Ascending aorta (tissue), 2 donors: Measurements from ENCODE around the gene CKM. TPM values are rescaled to one million over a fixed set of nuclear protein-coding genes. Genes with fewer than 3 reads are reported as not detected.

Experiments
- DNase-seq, 2 donors: peaks; one replicate each; pipeline ENCODE4 v3.0.0-alpha.2; 2019; ENCODE audit warnings: low spot score in 2 of 2
- H3K27ac ChIP-seq, 2 donors: fragments of 200-600 bp; sonication (generic); one replicate each; pipeline ENCODE4 v1.5.1; 2016 to 2017; ENCODE audit warnings: mild to moderate bottlenecking in 1 of 2
- H3K27me3 ChIP-seq: fragments of 200-600 bp; sonication (generic); one replicate; pipeline ENCODE4 v1.5.1; 2017
- H3K36me3 ChIP-seq, 2 donors: fragments of 200-600 bp; sonication (generic); one replicate each; pipeline ENCODE4 v1.5.1; 2016
- H3K4me1 ChIP-seq, 2 donors: fragments of 200-600 bp; sonication (generic); one replicate each; pipeline ENCODE4 v1.5.1; 2016 to 2017; ENCODE audit warnings: mild to moderate bottlenecking in 1 of 2
- H3K4me3 ChIP-seq, 2 donors: fragments of 200-600 bp; sonication (generic); one replicate each; pipeline ENCODE4 v1.5.1; 2016 to 2017; ENCODE audit warnings: mild to moderate bottlenecking in 1 of 2
- H3K9me3 ChIP-seq, 2 donors: fragments of 200-600 bp; sonication (generic); one replicate each; pipeline ENCODE4 v1.5.1; 2016
- intact Hi-C: fragments of 100-400 bp; cut with DNase I; formaldehyde crosslinking; loops from one replicate; pipeline ENCODE4 v1.15.1; 2023
- total RNA-seq: library from RNA; depleted of rRNA; stranded (reverse); fragments of >200 nt; gene quantifications from one replicate; pipeline ENCODE4 v1.1.0, GENCODE V29; 2016
- TF ChIP-seq, protein P1 (sequence below), 3 experiments: fragments of 200-600 bp in 2 of 3; fragments of 450-650 bp in 1 of 3; sonication (generic) in 2 of 3; IDR thresholded peaks; one replicate each; pipeline ENCODE4 v1.5.1; 2016 to 2019; ENCODE audit warnings: antibody characterized with exemption in 3 of 3, mild to moderate bottlenecking in 1 of 3, moderate library complexity in 1 of 3

CKM gene
- total RNA-seq, 1 donor from 2014 or later, result not detected

DNA sequence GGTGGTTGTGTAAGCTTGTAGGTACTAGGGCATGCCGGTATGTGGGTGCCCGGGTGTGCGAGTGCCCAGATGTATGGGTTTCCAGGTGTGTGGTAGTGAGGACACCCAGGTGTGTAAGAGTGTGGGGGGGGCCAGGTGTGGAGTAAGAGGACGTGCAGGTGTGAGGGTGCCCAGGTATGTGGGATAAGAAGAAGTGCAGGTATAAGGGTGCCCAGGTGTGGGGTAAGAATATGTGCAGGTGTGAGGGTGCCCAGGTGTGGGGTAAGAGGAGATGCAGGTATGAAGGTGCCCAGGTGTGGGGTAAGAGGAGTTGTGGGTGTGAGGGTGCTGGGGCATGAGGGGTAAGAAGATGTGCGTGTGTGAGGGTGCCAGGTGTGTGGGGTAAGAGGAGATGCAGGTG lies 57.3 kb downstream of the CKM start:
- DNase-seq, result no peak
- H3K4me3 ChIP-seq, result no peak overlapping the region
- TF ChIP-seq, protein P1, sequence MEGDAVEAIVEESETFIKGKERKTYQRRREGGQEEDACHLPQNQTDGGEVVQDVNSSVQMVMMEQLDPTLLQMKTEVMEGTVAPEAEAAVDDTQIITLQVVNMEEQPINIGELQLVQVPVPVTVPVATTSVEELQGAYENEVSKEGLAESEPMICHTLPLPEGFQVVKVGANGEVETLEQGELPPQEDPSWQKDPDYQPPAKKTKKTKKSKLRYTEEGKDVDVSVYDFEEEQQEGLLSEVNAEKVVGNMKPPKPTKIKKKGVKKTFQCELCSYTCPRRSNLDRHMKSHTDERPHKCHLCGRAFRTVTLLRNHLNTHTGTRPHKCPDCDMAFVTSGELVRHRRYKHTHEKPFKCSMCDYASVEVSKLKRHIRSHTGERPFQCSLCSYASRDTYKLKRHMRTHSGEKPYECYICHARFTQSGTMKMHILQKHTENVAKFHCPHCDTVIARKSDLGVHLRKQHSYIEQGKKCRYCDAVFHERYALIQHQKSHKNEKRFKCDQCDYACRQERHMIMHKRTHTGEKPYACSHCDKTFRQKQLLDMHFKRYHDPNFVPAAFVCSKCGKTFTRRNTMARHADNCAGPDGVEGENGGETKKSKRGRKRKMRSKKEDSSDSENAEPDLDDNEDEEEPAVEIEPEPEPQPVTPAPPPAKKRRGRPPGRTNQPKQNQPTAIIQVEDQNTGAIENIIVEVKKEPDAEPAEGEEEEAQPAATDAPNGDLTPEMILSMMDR (IDR thresholded peaks at IDR 0.05), result no peak
- intact Hi-C loops, result no loop called here
- no peaks in the 10 kb centered on the region for H3K9me3 ChIP-seq
- no peaks in the 10 kb centered on the region for H3K4me1 ChIP-seq
- no peaks in the 10 kb centered on the region for H3K27me3 ChIP-seq
- peaks cover 31 to 50% of the 10 kb centered on the region in 2 donors for H3K36me3 ChIP-seq
- no peak overlapping the region for H3K27ac ChIP-seq

DNA sequence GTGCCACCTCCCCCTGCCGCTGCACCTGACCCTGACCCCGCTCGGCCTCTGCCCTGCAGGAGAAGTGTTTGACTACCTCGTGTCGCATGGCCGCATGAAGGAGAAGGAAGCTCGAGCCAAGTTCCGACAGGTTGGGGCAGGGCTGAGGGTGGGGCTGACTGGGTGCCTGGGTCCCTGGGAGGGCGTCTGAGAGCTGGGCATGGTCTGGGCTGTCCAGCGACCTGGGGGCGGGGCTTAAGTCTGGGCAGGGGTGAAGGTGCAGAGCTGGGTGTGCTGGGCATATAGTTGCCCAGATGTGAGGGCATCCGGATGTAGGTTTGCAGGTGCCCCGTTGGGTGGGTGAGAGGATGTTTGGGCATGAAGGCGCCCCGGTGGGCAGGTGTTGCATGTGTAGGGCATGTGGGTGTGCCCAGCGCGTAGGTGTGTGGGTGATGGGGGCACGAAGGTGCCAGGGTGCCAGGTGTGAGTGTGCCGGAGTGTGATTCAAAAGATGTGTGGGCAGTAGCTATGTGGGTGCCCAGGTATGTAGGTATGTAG lies 57.8 kb downstream of the CKM start:
- H3K9me3 ChIP-seq, result no peaks in the 10 kb centered on the region
- TF ChIP-seq, protein P1 (IDR thresholded peaks at IDR 0.05), result no peak
- no peak for DNase-seq
- H3K4me3 ChIP-seq, result no peak overlapping the region
- intact Hi-C loops, result no loop called here
- H3K4me1 ChIP-seq, result no peaks in the 10 kb centered on the region
- no peak overlapping the region for H3K27ac ChIP-seq
- H3K27me3 ChIP-seq, result no peaks in the 10 kb centered on the region
- peaks cover 27 to 45% of the 10 kb centered on the region in 2 donors for H3K36me3 ChIP-seq

DNA sequence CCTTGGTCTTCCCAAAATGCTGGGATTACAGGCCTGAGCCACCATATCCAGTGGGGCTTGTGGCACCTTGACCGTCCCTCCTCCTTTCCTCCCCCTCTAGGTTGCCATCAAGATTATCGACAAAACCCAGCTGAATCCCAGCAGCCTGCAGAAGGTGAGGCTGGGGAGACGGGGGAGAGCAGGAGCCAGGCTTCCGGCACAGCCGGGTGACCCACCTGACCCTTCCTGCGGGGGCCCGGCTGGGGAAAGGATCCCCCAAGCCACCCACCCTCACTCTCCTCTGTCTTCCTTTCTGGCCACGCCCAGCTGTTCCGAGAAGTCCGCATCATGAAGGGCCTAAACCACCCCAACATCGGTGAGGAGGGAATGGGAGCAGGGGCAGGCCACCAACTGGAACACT lies 59.7 kb downstream of the CKM start:
- no peaks in the 10 kb centered on the region for H3K4me1 ChIP-seq
- intact Hi-C loops, result no loop called here

DNA sequence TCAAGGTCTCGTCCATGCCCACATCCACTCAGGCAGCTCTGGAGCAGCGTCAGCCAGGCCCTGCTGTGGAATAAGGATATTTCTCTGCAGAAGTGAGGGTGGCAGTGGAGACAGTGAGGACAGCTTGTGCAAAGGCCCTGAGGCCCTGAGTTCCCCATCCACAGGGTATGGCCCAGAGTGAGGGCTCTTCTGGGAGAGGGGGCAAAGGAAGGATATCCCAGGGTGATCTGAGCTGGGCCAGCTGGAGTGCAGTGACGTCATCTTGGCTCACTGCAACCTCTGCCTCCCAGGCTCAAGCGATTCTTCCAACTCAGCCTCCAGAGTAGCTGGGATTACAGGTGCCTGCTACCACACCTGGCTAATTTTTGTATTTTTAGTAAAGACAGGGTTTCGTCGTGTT lies 60.1 kb downstream of the CKM start:
- Histone ChIP-seq H3K27me3 (no peaks in the 10 kb centered on the region), H3K4me1 (no peaks in the 10 kb centered on the region), H3K27ac (no peak overlapping the region), H3K9me3 (no peaks in the 10 kb centered on the region), H3K4me3 (no peak overlapping the region), H3K36me3 (peaks cover 10 to 32% of the 10 kb centered on the region in 2 donors)
- no peak for DNase-seq
- TF ChIP-seq, protein P1 (IDR thresholded peaks at IDR 0.05), result no peak
- intact Hi-C loops, result no loop called here

More for the DNA sequence above, 59.7 kb downstream of the CKM start:
- Histone ChIP-seq H3K36me3 (peaks cover 14 to 36% of the 10 kb centered on the region in 2 donors), H3K27ac (no peak overlapping the region), H3K4me3 (no peak overlapping the region), H3K27me3 (no peaks in the 10 kb centered on the region), H3K9me3 (no peaks in the 10 kb centered on the region)
- DNase-seq, result no peak
- TF ChIP-seq, protein P1 (IDR thresholded peaks at IDR 0.05), result no peak

DNA sequence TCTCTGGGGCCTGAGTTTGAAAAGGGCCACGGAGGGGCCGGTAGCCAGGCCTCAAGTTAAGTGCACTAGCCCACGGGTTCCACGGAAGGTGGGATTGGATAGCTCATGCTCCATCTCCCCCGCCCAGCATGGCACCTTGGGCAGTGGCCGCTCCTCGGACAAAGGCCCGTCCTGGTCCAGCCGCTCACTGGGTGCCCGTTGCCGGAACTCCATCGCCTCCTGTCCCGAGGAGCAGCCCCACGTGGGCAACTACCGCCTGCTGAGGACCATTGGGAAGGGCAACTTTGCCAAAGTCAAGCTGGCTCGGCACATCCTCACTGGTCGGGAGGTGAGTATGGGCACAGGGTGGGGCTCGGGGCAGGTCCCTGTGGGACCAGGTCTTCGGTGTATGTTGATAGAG lies 63.8 kb downstream of the CKM start:
- no peaks in the 10 kb centered on the region for H3K27me3 ChIP-seq
- no peaks in the 10 kb centered on the region for H3K9me3 ChIP-seq
- peaks cover 0 to 11% of the 10 kb centered on the region in 2 donors for H3K36me3 ChIP-seq
- TF ChIP-seq, protein P1 (IDR thresholded peaks at IDR 0.05), result no peak
- no peak overlapping the region for H3K4me3 ChIP-seq
- intact Hi-C loops, result loop anchor here (10.0 kb wide), 1 partner anchor 246 kb away; the partner anchor contains the start of gene VASP
- no peak overlapping the region for H3K27ac ChIP-seq
- H3K4me1 ChIP-seq, result peaks cover 0 to 3% of the 10 kb centered on the region in 2 donors
- DNase-seq, result no peak
